Fibroblast of the aortic adventitia (primary cell): Measurements from ENCODE around the gene ZFP64. TPM values are rescaled to one million over a fixed set of nuclear protein-coding genes. Genes with fewer than 3 reads are reported as not detected.
A peak's percentile ranks its signal among the peaks of the same experiment; 100 is the strongest.

ENCODE experiments used
- DNase-seq: peaks from one replicate; pipeline ENCODE4 v3.0.0-alpha.2; 2010; ENCODE audit warnings: low read depth
- H3K4me3 ChIP-seq: 2 replicates; pipeline ENCODE4 v1.5.1; 2011; ENCODE audit warnings: low read depth, mild to moderate bottlenecking, control low read depth, low read length, moderate library complexity
- CTCF ChIP-seq: IDR thresholded peaks from 2 replicates; pipeline ENCODE4 v1.5.1; 2011; ENCODE audit warnings: mild to moderate bottlenecking, low read length, control low read depth, inconsistent platforms; ENCODE audit not compliant: insufficient read depth
- total RNA-seq: library from RNA; depleted of rRNA; stranded (reverse); fragments of >200 nt; gene quantifications from 2 replicates; pipeline ENCODE4 v1.2.3, GENCODE V29; 2012; ENCODE audit warnings: low replicate concordance

Gene ZFP64
- 21.7 and 21.9 TPM in 2 replicates for total RNA-seq

GRCh38 chr20:52191132-52191915 lies at the start of gene ZFP64:
TSS of gene ZFP64 (minus strand) at chr20:52191779. CDS start at chr20:52191636, 143 bp downstream.
- peak; percentile 72 for DNase-seq
- TF ChIP-seq CTCF: peak; percentile 75
- H3K4me3 ChIP-seq: peak within 1 kb of the TSS; percentile 86

GRCh38 chr20:52240802-52241201 lies 49.2 kb upstream of the ZFP64 start:
- no peak overlapping the region for H3K4me3 ChIP-seq
- TF ChIP-seq CTCF: no peak
- no peak for DNase-seq

GRCh38 chr20:52239102-52239501 lies 47.5 kb upstream of the ZFP64 start:
- DNase-seq: no peak
- no peak overlapping the region for H3K4me3 ChIP-seq
- no peak for TF ChIP-seq CTCF

- TF ChIP-seq CTCF: no peak
- no peak for DNase-seq
- H3K4me3 ChIP-seq: no peak overlapping the region
Measured at GRCh38 chr20:52236292-52236691, 44.7 kb upstream of the ZFP64 start.

DNA sequence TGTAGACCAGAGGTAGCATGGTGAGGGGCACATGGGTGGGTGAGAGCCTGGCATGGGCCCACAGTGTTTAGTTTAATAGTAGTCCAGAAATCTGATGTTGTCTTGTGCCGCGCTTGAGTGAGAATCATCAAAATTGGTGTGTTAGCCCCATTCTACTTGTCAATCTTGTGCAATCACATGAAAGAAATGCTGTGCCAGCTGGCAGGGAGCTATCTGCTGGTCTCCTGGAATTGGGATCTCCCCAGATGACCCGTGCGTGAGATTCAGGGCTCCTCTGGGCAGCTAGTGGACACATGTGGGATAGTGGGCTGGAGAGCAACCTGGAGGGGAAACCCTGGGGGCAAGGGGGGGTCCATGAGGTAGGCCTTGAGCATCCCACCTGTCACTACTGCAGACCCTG lies 43.5 kb upstream of the ZFP64 start:
- no peak for DNase-seq
- H3K4me3 ChIP-seq: no peak overlapping the region
- TF ChIP-seq CTCF: no peak

DNA sequence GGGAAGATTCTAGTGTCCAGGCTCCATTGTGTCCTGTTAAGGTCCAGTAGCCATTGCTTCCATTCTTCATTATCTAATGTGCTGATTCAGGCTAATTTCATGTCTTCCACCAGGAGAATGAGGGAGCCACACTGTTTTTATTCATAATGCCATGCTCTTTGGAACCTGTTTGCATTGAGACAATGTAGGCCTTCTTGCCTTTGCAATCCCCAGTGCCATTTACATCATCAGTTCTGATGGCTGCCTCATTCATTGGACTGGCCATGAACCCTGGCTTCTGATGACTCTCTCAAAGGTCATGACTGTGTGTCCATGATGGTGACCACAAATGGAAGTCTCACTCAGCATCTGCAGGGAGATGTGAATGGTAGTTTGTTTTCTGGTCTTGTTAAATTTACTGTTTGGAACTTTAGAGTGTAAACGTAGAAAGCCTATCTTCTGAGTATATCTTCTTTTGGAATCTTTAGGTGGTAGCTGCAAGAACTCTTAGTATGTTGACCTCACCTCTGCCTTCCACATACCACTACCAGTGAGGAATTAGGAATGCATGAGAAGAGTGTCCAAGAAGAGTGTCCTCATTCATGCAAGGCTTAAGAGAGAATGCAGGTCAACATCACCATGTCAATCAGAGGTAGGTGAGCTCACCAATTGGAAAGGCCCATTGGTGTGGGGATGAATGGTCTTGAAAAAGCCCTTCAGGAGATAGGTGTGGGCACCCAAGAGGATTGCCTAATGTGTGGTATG lies 42.9 kb upstream of the ZFP64 start:
- no peak for DNase-seq
- H3K4me3 ChIP-seq: no peak overlapping the region
- TF ChIP-seq CTCF: no peak
